ENCODE data around the gene ELOVL7. TPM values are rescaled to one million over a fixed set of nuclear protein-coding genes. Genes with fewer than 3 reads are reported as not detected.

The ELOVL7 gene
- total and polyA plus RNA-seq, 2 donors (not counting 1 experiment from before 2014, with no cell fraction given): 0.21 to 0.54 TPM

DNA sequence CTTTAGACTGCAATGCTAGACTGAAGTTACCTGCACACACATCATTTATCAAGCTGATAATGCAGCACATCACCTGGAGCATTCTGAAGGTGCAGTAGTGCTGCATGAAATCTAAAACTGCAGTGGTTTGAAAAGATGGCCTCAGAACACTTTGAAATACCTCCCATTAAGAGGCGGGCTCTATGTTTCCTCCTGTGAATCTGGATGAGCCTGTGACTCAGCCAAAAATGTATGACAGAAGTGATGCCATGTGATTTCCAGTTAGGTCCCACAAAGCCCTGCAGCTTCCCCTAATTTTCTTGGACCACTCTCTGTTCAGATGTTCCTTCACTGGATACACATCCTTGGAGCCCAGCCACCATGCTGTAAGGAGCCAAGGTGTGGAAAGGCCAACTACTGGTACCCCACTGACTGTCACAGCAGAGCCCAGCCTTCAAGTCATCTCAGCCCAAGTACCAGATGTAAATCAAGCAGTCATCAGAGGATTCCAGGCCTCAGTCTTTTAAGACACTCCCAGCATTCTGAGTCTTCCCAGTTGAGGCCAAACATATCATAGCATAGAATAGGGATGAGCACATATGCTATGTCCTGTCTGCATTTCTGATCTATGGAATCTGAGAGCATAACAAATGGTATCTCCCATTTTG is 116.9 kb downstream of the ELOVL7 start:
- no peak overlapping the region for H3K9ac ChIP-seq (ENCODE audit: low read length)
- intact Hi-C loops (cut with micrococcal nuclease): no loop called here
- no peak overlapping the region for H2AFZ ChIP-seq (ENCODE audit: insufficient read depth, low read depth, low read length, poor library complexity, severe bottlenecking)
- ATAC-seq (ENCODE audit: low read depth) (no peak), DNase-seq (no peak)
- Mint-ChIP-seq H3K27ac (no peak overlapping the region), H3K4me1 (no peaks in the 10 kb centered on the region), H3K27me3 (peaks cover 15% of the 10 kb centered on the region), H3K4me3 (no peak overlapping the region), H3K9me3 (ENCODE audit: insufficient read depth) (no peaks in the 10 kb centered on the region)
- no peaks in the 10 kb centered on the region for H3K79me2 ChIP-seq (ENCODE audit: control insufficient read depth, insufficient read depth, low read length)
- ChIA-PET POLR2A (no interaction called here), CTCF (no interaction called here)
- no peaks in the 10 kb centered on the region for H4K20me1 ChIP-seq (ENCODE audit: control insufficient read depth, insufficient read depth, low read length, poor library complexity, severe bottlenecking)
- 100% methylated on average over 1 of the region's 1 CpG for WGBS (ENCODE audit: insufficient coverage)
- no peak overlapping the region for H3K4me3 ChIP-seq (ENCODE audit: control extremely low read depth in 1 of 5, extremely low read depth in 1 of 5, insufficient read depth in 1 of 5, low read depth in 2 of 5, low read length in 4 of 5)
- H3K27me3 ChIP-seq (replicated peaks in 1 of 4; ENCODE audit: control extremely low read depth in 1 of 4, control insufficient read depth in 3 of 4, insufficient read depth in 4 of 4, low read length in 3 of 4): peaks cover 0 to 4% (median 0%) of the 10 kb centered on the region in 4 experiments
- H3K27ac ChIP-seq (ENCODE audit: low read length in 2 of 2): no peak overlapping the region
- H3K9me3 ChIP-seq (ENCODE audit: control extremely low read depth in 1 of 3, control insufficient read depth in 2 of 3, insufficient read depth in 1 of 3, low read length in 2 of 3): no peaks in the 10 kb centered on the region
- H3K36me3 ChIP-seq (replicated peaks in 1 of 2; ENCODE audit: control extremely low read depth in 1 of 2, control insufficient read depth in 1 of 2, extremely low read depth in 1 of 2, insufficient read depth in 2 of 2, low read length in 1 of 2): no peaks in the 10 kb centered on the region
- TF ChIP-seq CTCF (IDR thresholded peaks at IDR 0.05) (no peak), EZH2 (IDR thresholded peaks at IDR 0.05; ENCODE audit: borderline replicate concordance, insufficient read depth, low read depth, low read length, poor library complexity, severe bottlenecking) (no peak)
- no peak overlapping the region for H3K4me2 ChIP-seq (replicated peaks; ENCODE audit: low read depth, low read length, poor library complexity, severe bottlenecking)
- no peaks in the 10 kb centered on the region for H3K4me1 ChIP-seq (ENCODE audit: control insufficient read depth in 2 of 2, insufficient read depth in 2 of 2, low read length in 2 of 2)

GRCh38 chr5:60724126-60724525 is 119.9 kb downstream of the ELOVL7 start:
- no peak overlapping the region for H3K9ac ChIP-seq (ENCODE audit: low read length)
- H3K27ac Mint-ChIP-seq: no peak overlapping the region
- TF ChIP-seq CTCF (IDR thresholded peaks at IDR 0.05) (no peak), EZH2 (IDR thresholded peaks at IDR 0.05; ENCODE audit: borderline replicate concordance, insufficient read depth, low read depth, low read length, poor library complexity, severe bottlenecking) (no peak)
- CTCF ChIA-PET: interaction anchor here (0.7 kb wide), 2 partner anchors 1072 to 1546 kb away, joined by 3 to 5 read pairs; no protein-coding TSS in a partner anchor
- H3K4me3 Mint-ChIP-seq: no peak overlapping the region
- H4K20me1 ChIP-seq (ENCODE audit: control insufficient read depth, insufficient read depth, low read length, poor library complexity, severe bottlenecking): no peaks in the 10 kb centered on the region
- DNase-seq (no peak), ATAC-seq (ENCODE audit: low read depth) (no peak)
- H3K4me1 ChIP-seq (ENCODE audit: control insufficient read depth in 2 of 2, insufficient read depth in 2 of 2, low read length in 2 of 2): no peaks in the 10 kb centered on the region
- POLR2A ChIA-PET: no interaction called here
- H3K4me2 ChIP-seq (replicated peaks; ENCODE audit: low read depth, low read length, poor library complexity, severe bottlenecking): no peak overlapping the region
- intact Hi-C loops (cut with micrococcal nuclease): no loop called here
- H3K4me3 ChIP-seq (ENCODE audit: control extremely low read depth in 1 of 5, extremely low read depth in 1 of 5, insufficient read depth in 1 of 5, low read depth in 2 of 5, low read length in 4 of 5): no peak overlapping the region
- no peak overlapping the region for H2AFZ ChIP-seq (ENCODE audit: insufficient read depth, low read depth, low read length, poor library complexity, severe bottlenecking)
- H3K36me3 ChIP-seq (replicated peaks in 1 of 2; ENCODE audit: control extremely low read depth in 1 of 2, control insufficient read depth in 1 of 2, extremely low read depth in 1 of 2, insufficient read depth in 2 of 2, low read length in 1 of 2): no peaks in the 10 kb centered on the region
- no CpG with 5 or more reads among the region's 2 CpGs for WGBS (ENCODE audit: insufficient coverage)
- no peaks in the 10 kb centered on the region for H3K79me2 ChIP-seq (ENCODE audit: control insufficient read depth, insufficient read depth, low read length)
- no peaks in the 10 kb centered on the region for H3K27me3 ChIP-seq (replicated peaks in 1 of 4; ENCODE audit: control extremely low read depth in 1 of 4, control insufficient read depth in 3 of 4, insufficient read depth in 4 of 4, low read length in 3 of 4)
- no peak overlapping the region for H3K27ac ChIP-seq (ENCODE audit: low read length in 2 of 2)
- no peaks in the 10 kb centered on the region for H3K9me3 ChIP-seq (ENCODE audit: control extremely low read depth in 1 of 3, control insufficient read depth in 2 of 3, insufficient read depth in 1 of 3, low read length in 2 of 3)
- H3K27me3 Mint-ChIP-seq: peaks cover 28% of the 10 kb centered on the region
- no peaks in the 10 kb centered on the region for H3K9me3 Mint-ChIP-seq (ENCODE audit: insufficient read depth)
- no peaks in the 10 kb centered on the region for H3K4me1 Mint-ChIP-seq
